Lower leg skin (tissue), 3 donors: Measurements from ENCODE around the gene RXRG.

Source experiments
- CTCF ChIP-seq, 3 donors: fragments of 450-650 bp; IDR thresholded peaks; one replicate each; pipeline ENCODE4 v1.5.1; 2016; ENCODE audit warnings: antibody characterized with exemption in 3 of 3, mild to moderate bottlenecking in 3 of 3, moderate library complexity in 2 of 3
- POLR2A ChIP-seq, 2 donors: fragments of 450-650 bp; IDR thresholded peaks; one replicate each; pipeline ENCODE4 v1.6.1; 2016 to 2017; ENCODE audit warnings: antibody characterized with exemption in 2 of 2, mild to moderate bottlenecking in 1 of 2, moderate library complexity in 1 of 2

GRCh38 chr1:165455111-165455510, 10.2 kb upstream of the RXRG start:
- TF ChIP-seq CTCF (IDR thresholded peaks at IDR 0.05) (no peak), POLR2A (IDR thresholded peaks at IDR 0.05) (no peak)
